ENCODE results near the gene C8B.

The C8B gene

GRCh38 chr1:56931211-56931610 lies 34.6 kb downstream of the C8B start:
- DNase-seq (ENCODE audit: low spot score), result no peak

GRCh38 chr1:56929492-56929891 lies 36.3 kb downstream of the C8B start:
- no peak for DNase-seq (ENCODE audit: low spot score)

GRCh38 chr1:56927986-56928385 lies 37.8 kb downstream of the C8B start:
- DNase-seq (ENCODE audit: low spot score), result no peak

- no peak for DNase-seq (ENCODE audit: low spot score)
Measured at GRCh38 chr1:56927171-56927570, 38.6 kb downstream of the C8B start.

GRCh38 chr1:56925193-56925592 lies 40.6 kb downstream of the C8B start:
- no peak for DNase-seq (ENCODE audit: low spot score)

- DNase-seq (ENCODE audit: low spot score), result no peak
Measured at GRCh38 chr1:56924116-56924515, 41.7 kb downstream of the C8B start.

GRCh38 chr1:56923201-56923600 lies 42.6 kb downstream of the C8B start:
- no peak for DNase-seq (ENCODE audit: low spot score)

- DNase-seq (ENCODE audit: low spot score), result no peak
Measured at GRCh38 chr1:56922507-56922906, 43.3 kb downstream of the C8B start.

GRCh38 chr1:56922070-56922469 lies 43.7 kb downstream of the C8B start:
- no peak for DNase-seq (ENCODE audit: low spot score)

GRCh38 chr1:56921479-56921878 lies 44.3 kb downstream of the C8B start:
- no peak for DNase-seq (ENCODE audit: low spot score)

GRCh38 chr1:56920591-56921001 lies 45.2 kb downstream of the C8B start:
- DNase-seq (ENCODE audit: low spot score), result no peak

GRCh38 chr1:56917356-56917755 lies 48.5 kb downstream of the C8B start:
- DNase-seq (ENCODE audit: low spot score), result no peak

- no peak for DNase-seq (ENCODE audit: low spot score)
Measured at GRCh38 chr1:56916630-56917029, 49.2 kb downstream of the C8B start.

GRCh38 chr1:56915960-56916359 lies 49.9 kb downstream of the C8B start:
- DNase-seq (ENCODE audit: low spot score), result no peak

GRCh38 chr1:56912325-56912724 lies 53.5 kb downstream of the C8B start:
- DNase-seq (ENCODE audit: low spot score), result no peak

GRCh38 chr1:56911098-56911938 lies 54.5 kb downstream of the C8B start:
- DNase-seq (ENCODE audit: low spot score), result no peak

- no peak for DNase-seq (ENCODE audit: low spot score)
Measured at GRCh38 chr1:56910441-56910985, 55.3 kb downstream of the C8B start.

- DNase-seq (ENCODE audit: low spot score), result no peak
Measured at GRCh38 chr1:56908619-56909221, 57.1 kb downstream of the C8B start.

- DNase-seq (ENCODE audit: low spot score), result no peak
Measured at GRCh38 chr1:56905667-56906066, 60.1 kb downstream of the C8B start.

GRCh38 chr1:56904663-56905397 lies 61.0 kb downstream of the C8B start:
- DNase-seq (ENCODE audit: low spot score), result no peak

- no peak for DNase-seq (ENCODE audit: low spot score)
Measured at GRCh38 chr1:56903778-56904177, 62.0 kb downstream of the C8B start.

- DNase-seq (ENCODE audit: low spot score), result no peak
Measured at GRCh38 chr1:56901716-56902115, 64.1 kb downstream of the C8B start.

- no peak for DNase-seq (ENCODE audit: low spot score)
Measured at GRCh38 chr1:56898879-56899278, 66.9 kb downstream of the C8B start.
